ENCODE measurements around the gene PTPRK. TPM values are rescaled to one million over a fixed set of nuclear protein-coding genes. Genes with fewer than 3 reads are reported as not detected.

Gene PTPRK
- total RNA-seq, 4 donors from 2014 or later: 88.0 to 187 (median 136) TPM

GRCh38 chr6:127963495-127963894 is 556.9 kb downstream of the PTPRK start:
- Histone ChIP-seq H3K4me1 (no peaks in the 10 kb centered on the region), H3K9me3 (no peaks in the 10 kb centered on the region), H3K27me3 (no peaks in the 10 kb centered on the region), H3K4me3 (no peak overlapping the region), H3K27ac (no peak overlapping the region), H3K36me3 (peaks cover 0 to 4% (median under 1%) of the 10 kb centered on the region in 4 donors)
- DNase-seq: no peak
- 80 to 90% methylated on average over 4 of the region's 4 CpGs for WGBS, 2 donors (ENCODE audit: low coverage in 1 of 2)
- intact Hi-C loops (cut with DNase I; ENCODE audit: low total_unique reads): no loop called here
- in situ Hi-C loops (cut with MboI; ENCODE audit: low pct_ligation_motif_present in 1 of 4, low pct_unique_long_range_greater_than_20kb in 1 of 4, low sequenced_read_pairs in 3 of 4): no loop called here
- no peak for TF ChIP-seq POLR2A (IDR thresholded peaks at IDR 0.05)
- no peak for TF ChIP-seq EP300 (IDR thresholded peaks at IDR 0.05; ENCODE audit: low read depth)
- no peak for TF ChIP-seq POLR2AphosphoS5 (IDR thresholded peaks at IDR 0.05)
- TF ChIP-seq, protein P1, sequence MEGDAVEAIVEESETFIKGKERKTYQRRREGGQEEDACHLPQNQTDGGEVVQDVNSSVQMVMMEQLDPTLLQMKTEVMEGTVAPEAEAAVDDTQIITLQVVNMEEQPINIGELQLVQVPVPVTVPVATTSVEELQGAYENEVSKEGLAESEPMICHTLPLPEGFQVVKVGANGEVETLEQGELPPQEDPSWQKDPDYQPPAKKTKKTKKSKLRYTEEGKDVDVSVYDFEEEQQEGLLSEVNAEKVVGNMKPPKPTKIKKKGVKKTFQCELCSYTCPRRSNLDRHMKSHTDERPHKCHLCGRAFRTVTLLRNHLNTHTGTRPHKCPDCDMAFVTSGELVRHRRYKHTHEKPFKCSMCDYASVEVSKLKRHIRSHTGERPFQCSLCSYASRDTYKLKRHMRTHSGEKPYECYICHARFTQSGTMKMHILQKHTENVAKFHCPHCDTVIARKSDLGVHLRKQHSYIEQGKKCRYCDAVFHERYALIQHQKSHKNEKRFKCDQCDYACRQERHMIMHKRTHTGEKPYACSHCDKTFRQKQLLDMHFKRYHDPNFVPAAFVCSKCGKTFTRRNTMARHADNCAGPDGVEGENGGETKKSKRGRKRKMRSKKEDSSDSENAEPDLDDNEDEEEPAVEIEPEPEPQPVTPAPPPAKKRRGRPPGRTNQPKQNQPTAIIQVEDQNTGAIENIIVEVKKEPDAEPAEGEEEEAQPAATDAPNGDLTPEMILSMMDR (IDR thresholded peaks at IDR 0.05): no peak

- Histone ChIP-seq H3K9me3 (no peaks in the 10 kb centered on the region), H3K27me3 (no peaks in the 10 kb centered on the region), H3K36me3 (no peaks in the 10 kb centered on the region), H3K27ac (no peak overlapping the region), H3K4me1 (no peaks in the 10 kb centered on the region), H3K4me3 (no peak overlapping the region)
- TF ChIP-seq POLR2A (IDR thresholded peaks at IDR 0.05): no peak
- TF ChIP-seq, protein P1 (IDR thresholded peaks at IDR 0.05): no peak
- TF ChIP-seq POLR2AphosphoS5 (IDR thresholded peaks at IDR 0.05): no peak
- TF ChIP-seq EP300 (IDR thresholded peaks at IDR 0.05; ENCODE audit: low read depth): no peak
- in situ Hi-C loops (cut with MboI; ENCODE audit: low pct_ligation_motif_present in 1 of 4, low pct_unique_long_range_greater_than_20kb in 1 of 4, low sequenced_read_pairs in 3 of 4) (no loop called here), intact Hi-C loops (cut with DNase I; ENCODE audit: low total_unique reads) (no loop called here)
- no peak for DNase-seq
- WGBS, 2 donors (ENCODE audit: low coverage in 1 of 2): 73 to 92% methylated on average over 2 to 3 of the region's 3 CpGs
Measured at GRCh38 chr6:127959869-127960268, 560.5 kb downstream of the PTPRK start.

GRCh38 chr6:127956956-127957355 is 563.4 kb downstream of the PTPRK start:
- TF ChIP-seq POLR2AphosphoS5 (IDR thresholded peaks at IDR 0.05) (no peak), EP300 (IDR thresholded peaks at IDR 0.05; ENCODE audit: low read depth) (no peak), POLR2A (IDR thresholded peaks at IDR 0.05) (no peak)
- TF ChIP-seq, protein P1 (IDR thresholded peaks at IDR 0.05): no peak
- Histone ChIP-seq H3K4me3 (no peak overlapping the region), H3K27ac (no peak overlapping the region), H3K4me1 (no peaks in the 10 kb centered on the region), H3K36me3 (no peaks in the 10 kb centered on the region), H3K9me3 (no peaks in the 10 kb centered on the region), H3K27me3 (no peaks in the 10 kb centered on the region)
- DNase-seq: no peak
- in situ Hi-C loops (cut with MboI; ENCODE audit: low pct_ligation_motif_present in 1 of 4, low pct_unique_long_range_greater_than_20kb in 1 of 4, low sequenced_read_pairs in 3 of 4) (no loop called here), intact Hi-C loops (cut with DNase I; ENCODE audit: low total_unique reads) (no loop called here)
- WGBS, 2 donors (ENCODE audit: low coverage in 1 of 2): 47 to 75% methylated on average over 1 to 2 of the region's 2 CpGs

DNA sequence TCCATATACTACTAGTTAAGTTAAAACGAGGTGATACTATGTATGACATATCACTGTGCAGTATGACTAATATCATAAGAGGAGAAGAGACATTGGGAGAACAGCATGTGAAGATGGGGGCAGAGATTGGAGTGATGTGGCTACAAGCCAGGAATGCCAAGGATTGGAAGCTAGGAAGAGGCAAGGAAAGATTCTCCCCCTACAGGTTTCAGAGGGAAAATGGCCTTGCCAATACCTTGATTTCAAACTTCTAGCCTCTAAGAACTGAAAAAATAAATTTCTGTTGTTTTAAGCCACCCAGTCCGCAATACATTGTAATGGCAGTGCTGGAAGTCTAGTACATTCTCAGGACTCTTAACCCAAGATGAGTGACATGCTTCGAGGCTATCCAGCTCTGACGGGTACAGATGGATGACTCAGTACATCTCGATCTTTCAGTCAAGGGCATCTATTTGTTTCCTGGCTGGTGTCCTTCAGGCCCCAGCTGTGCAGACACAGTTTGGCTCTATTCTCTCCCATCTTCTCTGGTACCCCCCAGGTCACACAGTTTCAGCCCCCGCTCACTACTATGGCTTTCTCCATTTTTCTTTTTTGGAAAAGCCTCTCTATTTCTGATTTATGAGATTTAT is 564.0 kb downstream of the PTPRK start:
- in situ Hi-C loops (cut with MboI; ENCODE audit: low pct_ligation_motif_present in 1 of 4, low pct_unique_long_range_greater_than_20kb in 1 of 4, low sequenced_read_pairs in 3 of 4) (no loop called here), intact Hi-C loops (cut with DNase I; ENCODE audit: low total_unique reads) (no loop called here)
- 74 to 81% methylated on average over 6 of the region's 6 CpGs for WGBS, 2 donors (ENCODE audit: low coverage in 1 of 2)
- no peaks in the 10 kb centered on the region for H3K36me3 ChIP-seq
- H3K27me3 ChIP-seq: no peaks in the 10 kb centered on the region
- no peaks in the 10 kb centered on the region for H3K4me1 ChIP-seq
- DNase-seq: no peak
- TF ChIP-seq POLR2A (IDR thresholded peaks at IDR 0.05) (no peak), EP300 (IDR thresholded peaks at IDR 0.05; ENCODE audit: low read depth) (no peak), POLR2AphosphoS5 (IDR thresholded peaks at IDR 0.05) (no peak)
- TF ChIP-seq, protein P1 (IDR thresholded peaks at IDR 0.05): no peak
- no peak overlapping the region for H3K27ac ChIP-seq
- H3K4me3 ChIP-seq: no peak overlapping the region
- no peaks in the 10 kb centered on the region for H3K9me3 ChIP-seq

All from transverse colon (tissue), 4 donors.